ENCODE results near the gene ENAH. TPM values are rescaled to one million over a fixed set of nuclear protein-coding genes. Genes with fewer than 3 reads are reported as not detected.

The ENAH gene
- total RNA-seq, 1 experiment from 2014 or later = 100 TPM

GRCh38 chr1:225700889-225701465 lies 48.1 kb upstream of the ENAH start:
- Histone ChIP-seq H3K27me3 (ENCODE audit: insufficient read depth, low read length) (no peaks in the 10 kb centered on the region), H3K9me2 (ENCODE audit: insufficient read depth) (no peaks in the 10 kb centered on the region), H3K27ac (ENCODE audit: low read depth, low read length) (peak overlapping the region; percentile 73), H3K9ac (ENCODE audit: low read length) (peak overlapping the region; percentile 43), H3K9me3 (ENCODE audit: control insufficient read depth in 1 of 2, insufficient read depth in 1 of 2, low read depth in 1 of 2, low read length in 2 of 2) (no peaks in the 10 kb centered on the region), H2AFZ (ENCODE audit: low read depth, low read length, poor library complexity, severe bottlenecking) (peak overlapping the region; percentile 56), H3K79me2 (ENCODE audit: insufficient read depth, low read length) (no peaks in the 10 kb centered on the region), H3K4me1 (ENCODE audit: control insufficient read depth in 1 of 2, insufficient read depth in 2 of 2, low read length in 2 of 2) (peaks cover 27 to 33% of the 10 kb centered on the region in 2 experiments), H3K4me3 (replicated peaks in 1 of 2; ENCODE audit: low read depth in 1 of 2, low read length in 2 of 2) (peak overlapping the region in 1 of 2 experiments; percentile 37; a peak in 2 of 4 replicates), H3K36me3 (ENCODE audit: control insufficient read depth in 1 of 2, insufficient read depth in 2 of 2, low read length in 2 of 2) (no peaks in the 10 kb centered on the region), H4K20me1 (ENCODE audit: insufficient read depth) (no peaks in the 10 kb centered on the region), H3K4me2 (ENCODE audit: low read length) (peak overlapping the region; percentile 70)
- TF ChIP-seq CEBPB (IDR thresholded peaks at IDR 0.05; ENCODE audit: low read depth) (no peak), POLR2A (IDR thresholded peaks at IDR 0.05; ENCODE audit: borderline replicate concordance, extremely low read depth, insufficient read depth, insufficient read length) (peak; percentile 34), ZFX (IDR thresholded peaks at IDR 0.05) (no peak), SP1 (IDR thresholded peaks at IDR 0.05; ENCODE audit: low read depth) (no peak), MAX (IDR thresholded peaks at IDR 0.05) (no peak), ELF1 (IDR thresholded peaks at IDR 0.05; ENCODE audit: borderline replicate concordance, low read depth) (no peak), YY1 (IDR thresholded peaks at IDR 0.05; ENCODE audit: extremely low read depth, insufficient replicate concordance, low read depth, low read length) (peak; percentile 13), TCF7L2 (IDR thresholded peaks at IDR 0.05; ENCODE audit: borderline replicate concordance, extremely low read depth, insufficient read depth, insufficient read length) (no peak)
- DNase-seq (ENCODE audit: low read depth, low spot score) (no peak), ATAC-seq (peak; percentile 38)
- ChIA-PET POLR2A (interaction anchor here (0.5 to 2.5 kb wide), 5 partner anchors 9 to 47 kb away, joined by 3 to 12 read pairs (median 4); no protein-coding TSS in a partner anchor), CTCF (interaction anchor here (1.6 kb wide), 1 partner anchor 10 kb away, joined by 5 read pairs; no protein-coding TSS in a partner anchor), RAD21 (ENCODE audit: low non-redundant PET in 1 of 2, low total read pairs in 2 of 2, uncharacterized antibody in 2 of 2, unreplicated experiment in 2 of 2) (no interaction called here)
- intact Hi-C loops (cut with micrococcal nuclease) = no loop called here
- no TSS peak for BruUV-seq (replicated peaks)

GRCh38 chr1:225700164-225700821 lies 47.4 kb upstream of the ENAH start:
- intact Hi-C loops (cut with micrococcal nuclease) = no loop called here
- no TSS peak for BruUV-seq (replicated peaks)
- Histone ChIP-seq H3K4me2 (ENCODE audit: low read length) (peak overlapping the region; percentile 70), H3K79me2 (ENCODE audit: insufficient read depth, low read length) (no peaks in the 10 kb centered on the region), H3K4me1 (ENCODE audit: control insufficient read depth in 1 of 2, insufficient read depth in 2 of 2, low read length in 2 of 2) (peaks cover 27 to 33% of the 10 kb centered on the region in 2 experiments), H4K20me1 (ENCODE audit: insufficient read depth) (no peaks in the 10 kb centered on the region), H3K27me3 (ENCODE audit: insufficient read depth, low read length) (no peaks in the 10 kb centered on the region), H3K4me3 (replicated peaks in 1 of 2; ENCODE audit: low read depth in 1 of 2, low read length in 2 of 2) (peak overlapping the region; percentile 10 to 37), H2AFZ (ENCODE audit: low read depth, low read length, poor library complexity, severe bottlenecking) (peak overlapping the region; percentile 56), H3K27ac (ENCODE audit: low read depth, low read length) (peak overlapping the region; percentile 73), H3K9ac (ENCODE audit: low read length) (peak overlapping the region; percentile 43), H3K36me3 (ENCODE audit: control insufficient read depth in 1 of 2, insufficient read depth in 2 of 2, low read length in 2 of 2) (no peaks in the 10 kb centered on the region), H3K9me3 (ENCODE audit: control insufficient read depth in 1 of 2, insufficient read depth in 1 of 2, low read depth in 1 of 2, low read length in 2 of 2) (no peaks in the 10 kb centered on the region), H3K9me2 (ENCODE audit: insufficient read depth) (no peaks in the 10 kb centered on the region)
- ATAC-seq (peak; percentile 85), DNase-seq (ENCODE audit: low read depth, low spot score) (peak; percentile 88)
- CTCF ChIA-PET = interaction anchor here (1.6 kb wide), 1 partner anchor 11 kb away, joined by 5 read pairs; no protein-coding TSS in a partner anchor
- RAD21 ChIA-PET (ENCODE audit: low non-redundant PET in 1 of 2, low total read pairs in 2 of 2, uncharacterized antibody in 2 of 2, unreplicated experiment in 2 of 2) = no interaction called here
- POLR2A ChIA-PET = interaction anchor here (0.5 to 2.5 kb wide), 7 partner anchors 10 to 192 kb away, joined by 3 to 12 read pairs (median 3); no protein-coding TSS in a partner anchor
- TF ChIP-seq TCF7L2 (IDR thresholded peaks at IDR 0.05; ENCODE audit: borderline replicate concordance, extremely low read depth, insufficient read depth, insufficient read length) (peak; percentile 68), MAX (IDR thresholded peaks at IDR 0.05) (peak; percentile 74), REST (IDR thresholded peaks at IDR 0.05; ENCODE audit: low read depth) (no peak), YY1 (IDR thresholded peaks at IDR 0.05; ENCODE audit: extremely low read depth, insufficient replicate concordance, low read depth, low read length) (peak; percentile 42), ZNF274 (IDR thresholded peaks at IDR 0.05; ENCODE audit: low read depth, low read length) (no peak), FOSL1 (IDR thresholded peaks at IDR 0.05; ENCODE audit: low read depth) (peak; percentile 93), SRF (IDR thresholded peaks at IDR 0.05; ENCODE audit: low read depth) (peak; percentile 82; the same call in 1 of the 2 replicates), SIN3A (IDR thresholded peaks at IDR 0.05; ENCODE audit: low read depth) (peak; percentile 96), EGR1 (IDR thresholded peaks at IDR 0.05; ENCODE audit: low read depth) (peak; percentile 50; the same call in 1 of the 2 replicates)
